ENCODE data around the gene GNAT1. TPM values are rescaled to one million over a fixed set of nuclear protein-coding genes. Genes with fewer than 3 reads are reported as not detected.

Gene GNAT1
- total and polyA plus RNA-seq, 2 of the 13 experiments (the other 11 are each of a cell fraction or from before 2014, with no cell fraction given): 0.15 TPM; not detected in 1

GRCh38 chr3:50221411-50222168, 30.2 kb downstream of the GNAT1 start (continued):
- peak; percentile 22; the same call in 1 of the 2 replicates for TF ChIP-seq ZNF691 (CRISPR knock-in tag; IDR thresholded peaks at IDR 0.05; ENCODE audit: borderline replicate concordance, low read depth)
- 0 out of 2 replicates have a peak, but pooled peaks have one; percentile 36 for TF ChIP-seq ZHX1 (CRISPR knock-in tag; IDR thresholded peaks at IDR 0.05; ENCODE audit: low read depth)
- no peak for TF ChIP-seq ZNF678 (CRISPR knock-in tag; IDR thresholded peaks at IDR 0.05)
- 0 out of 2 replicates have a peak, but pooled peaks have one; percentile 53 for TF ChIP-seq PRDM4 (CRISPR knock-in tag; IDR thresholded peaks at IDR 0.05; ENCODE audit: borderline replicate concordance)
- 0 out of 2 replicates have a peak, but pooled peaks have one; percentile 22 for TF ChIP-seq ZBTB14 (CRISPR knock-in tag; IDR thresholded peaks at IDR 0.05)
- peak; percentile 66 for TF ChIP-seq IKZF4 (CRISPR knock-in tag; IDR thresholded peaks at IDR 0.05; ENCODE audit: borderline replicate concordance, low read depth, not compliant biosample characterization)
- TF ChIP-seq ZNF253 (CRISPR knock-in tag; IDR thresholded peaks at IDR 0.05; ENCODE audit: borderline replicate concordance): no peak
- peak; percentile 70 for TF ChIP-seq ZNF761 (CRISPR knock-in tag; conservative IDR thresholded peaks at IDR 0.05)
- peak; percentile 72; the same call in 1 of the 2 replicates for TF ChIP-seq KAT7 (CRISPR knock-in tag; IDR thresholded peaks at IDR 0.05; ENCODE audit: borderline replicate concordance)
- TF ChIP-seq ZMYM2 (CRISPR knock-in tag; IDR thresholded peaks at IDR 0.05): 0 out of 2 replicates have a peak, but pooled peaks have one; percentile 35
- 0 out of 2 replicates have a peak, but pooled peaks have one; percentile 26 for TF ChIP-seq HES4 (CRISPR knock-in tag; IDR thresholded peaks at IDR 0.05; ENCODE audit: borderline replicate concordance)
- no peak for TF ChIP-seq SOX6 (IDR thresholded peaks at IDR 0.05)
- TF ChIP-seq SOX6 (CRISPR knock-in tag; IDR thresholded peaks at IDR 0.05): peak; percentile 60
- TF ChIP-seq POLR2AphosphoS2 (IDR thresholded peaks at IDR 0.05; ENCODE audit: low read depth, low read length): peak; percentile 72; the same call in 1 of the 2 replicates
- TF ChIP-seq ZNF430 (CRISPR knock-in tag; IDR thresholded peaks at IDR 0.05): 0 out of 2 replicates have a peak, but pooled peaks have one; percentile 75
- peak; percentile 57; the same call in 1 of the 2 replicates for TF ChIP-seq ZFP37 (CRISPR knock-in tag; IDR thresholded peaks at IDR 0.05; ENCODE audit: borderline replicate concordance)
- TF ChIP-seq FOSL1 (CRISPR knock-in tag; IDR thresholded peaks at IDR 0.05; ENCODE audit: borderline replicate concordance): 0 out of 2 replicates have a peak, but pooled peaks have one; percentile 3
- TF ChIP-seq SCMH1 (CRISPR knock-in tag; IDR thresholded peaks at IDR 0.05; ENCODE audit: borderline replicate concordance): no peak
- no peak for TF ChIP-seq ZNF879 (CRISPR knock-in tag; IDR thresholded peaks at IDR 0.05)
- peak; percentile 87 for TF ChIP-seq ZFX (CRISPR knock-in tag; IDR thresholded peaks at IDR 0.05; ENCODE audit: low read depth)

Data from HepG2 (cell line).